Activated naive CD8-positive, alpha-beta T cell treated with anti-CD3 and anti-CD28 coated beads, Interleukin-2, amount 50 U/mL, for 24 hours (primary cell): ENCODE results near the gene R3HDM1.
A peak's percentile ranks its signal among the peaks of the same experiment; 100 is the strongest.
"Not testable (repeated sequence)": the region's sequence is repeated elsewhere in the genome, so short reads cannot be mapped to it uniquely, and the experiment has no call there.

Source experiments
- ATAC-seq: fragments of 150-1000 bp; cut with Tn5 transposase; one replicate; pipeline ENCODE4 v1.10.0; 2021
- DNase-seq: peaks from one replicate; pipeline ENCODE4 v3.0.0; 2021
- H3K27ac Mint-ChIP-seq: one replicate; pipeline ENCODE4 v1.8.0; 2021; ENCODE audit warnings: mild to moderate bottlenecking, mixed read lengths
- H3K27me3 Mint-ChIP-seq: one replicate; pipeline ENCODE4 v1.8.0; 2021; ENCODE audit warnings: mixed read lengths
- H3K36me3 Mint-ChIP-seq: one replicate; pipeline ENCODE4 v1.8.0; 2021; ENCODE audit warnings: low read depth, mixed read lengths
- H3K4me1 Mint-ChIP-seq: one replicate; pipeline ENCODE4 v1.8.0; 2021; ENCODE audit warnings: mixed read lengths
- H3K4me3 Mint-ChIP-seq: one replicate; pipeline ENCODE4 v1.8.0; 2021; ENCODE audit warnings: mild to moderate bottlenecking, moderate library complexity, mixed read lengths
- H3K9me3 Mint-ChIP-seq: one replicate; pipeline ENCODE4 v1.8.0; 2021; ENCODE audit warnings: mixed read lengths

R3HDM1 gene

DNA sequence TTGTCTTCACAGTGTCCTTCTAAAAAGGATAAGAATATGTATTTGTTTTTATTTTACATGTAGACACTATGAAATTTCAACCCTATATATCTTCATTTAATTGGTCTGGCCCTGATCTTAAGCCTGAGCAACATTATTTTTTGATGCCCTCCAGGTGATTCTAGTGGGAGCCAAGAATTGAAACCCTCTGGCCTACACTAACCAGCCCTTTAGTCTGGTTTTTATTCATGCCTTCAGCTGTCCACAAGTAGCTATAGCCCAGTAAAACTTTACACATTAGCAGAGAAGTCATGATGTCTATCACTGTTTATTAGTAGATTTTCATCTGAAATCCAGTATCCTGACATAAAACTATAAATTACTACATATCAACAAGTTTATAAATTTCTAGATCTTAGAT is 157.7 kb downstream of the R3HDM1 start:
- Mint-ChIP-seq H3K4me1 (peaks cover 27% of the 10 kb centered on the region), H3K4me3 (no peak overlapping the region), H3K9me3 (no peaks in the 10 kb centered on the region), H3K36me3 (peaks cover 32% of the 10 kb centered on the region), H3K27ac (no peak overlapping the region), H3K27me3 (no peaks in the 10 kb centered on the region)
- DNase-seq (no peak), ATAC-seq (no peak)

DNA sequence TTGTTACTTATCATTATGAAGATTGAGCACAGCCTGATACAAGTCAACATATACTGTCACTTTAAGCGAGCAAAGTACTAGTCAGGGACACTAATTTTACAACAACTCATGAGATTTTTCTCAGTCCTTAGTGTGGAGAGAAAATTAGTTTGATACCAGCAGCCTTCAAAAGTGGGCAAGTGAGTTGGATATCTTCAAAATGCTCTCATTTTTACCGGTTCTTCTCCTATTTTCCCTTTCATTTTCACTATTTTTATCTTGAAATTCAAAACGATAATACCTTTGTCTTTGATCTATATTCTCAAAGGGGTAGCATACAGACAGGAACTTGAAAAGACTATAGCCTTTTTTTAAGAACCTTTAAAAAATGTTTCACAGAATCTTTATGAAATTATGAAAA is 158.4 kb downstream of the R3HDM1 start:
- H3K4me1 Mint-ChIP-seq = peaks cover 27% of the 10 kb centered on the region

DNA sequence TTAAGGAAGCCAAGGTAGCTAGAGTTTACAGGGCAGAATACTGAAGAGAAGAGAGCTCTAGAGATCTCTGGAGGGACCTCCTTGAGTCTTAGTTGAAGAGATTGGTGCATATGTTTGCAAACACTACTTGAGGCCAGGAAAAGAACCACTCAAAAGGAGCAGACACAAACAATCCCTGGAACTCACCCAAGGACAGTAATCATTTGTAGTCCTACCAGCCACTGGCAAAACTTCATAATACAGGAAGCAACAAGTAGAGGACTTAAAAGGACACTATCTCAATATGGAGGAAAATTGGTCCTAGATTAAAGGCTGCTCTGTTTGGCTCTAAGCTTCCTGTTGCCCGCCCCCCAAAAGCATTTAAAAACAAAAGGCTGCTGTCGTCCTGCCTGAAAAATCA is 163.4 kb downstream of the R3HDM1 start:
- DNase-seq = no peak
- H3K27me3 Mint-ChIP-seq = no peaks in the 10 kb centered on the region
- H3K36me3 Mint-ChIP-seq = peaks cover 24% of the 10 kb centered on the region
- peaks cover 13% of the 10 kb centered on the region for H3K4me1 Mint-ChIP-seq
- H3K4me3 Mint-ChIP-seq = no peak overlapping the region
- H3K9me3 Mint-ChIP-seq = no peaks in the 10 kb centered on the region
- no peak for ATAC-seq
- H3K27ac Mint-ChIP-seq = no peak overlapping the region

More for the DNA sequence above, 158.4 kb downstream of the R3HDM1 start:
- Mint-ChIP-seq H3K36me3 (peaks cover 33% of the 10 kb centered on the region), H3K4me3 (peak overlapping the region; percentile 48), H3K9me3 (no peaks in the 10 kb centered on the region), H3K27ac (peak overlapping the region; percentile 54), H3K27me3 (no peaks in the 10 kb centered on the region)
- DNase-seq = no peak
- no peak for ATAC-seq

DNA sequence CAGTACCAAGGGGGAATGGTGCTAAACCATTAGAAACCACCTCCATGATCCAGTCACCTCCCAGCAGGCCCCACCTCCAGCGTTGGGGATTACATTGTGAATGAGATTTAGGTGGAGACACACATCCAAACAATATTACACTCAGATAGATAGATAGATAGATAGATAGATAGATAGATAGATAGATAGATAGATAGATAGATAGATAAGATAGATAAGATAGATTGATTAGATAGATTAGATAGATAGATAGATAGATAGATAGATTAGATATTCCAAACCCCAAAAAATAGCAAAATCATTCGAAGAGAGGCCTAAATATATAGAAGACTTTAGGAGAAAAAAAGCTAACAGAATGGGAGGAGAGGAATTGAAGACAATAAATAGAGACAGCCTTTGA is 167.6 kb downstream of the R3HDM1 start:
- Mint-ChIP-seq H3K4me3 (no peak overlapping the region), H3K36me3 (peaks cover 14% of the 10 kb centered on the region), H3K27me3 (no peaks in the 10 kb centered on the region), H3K4me1 (peaks cover 2% of the 10 kb centered on the region), H3K27ac (no peak overlapping the region), H3K9me3 (no peaks in the 10 kb centered on the region)
- DNase-seq (no peak), ATAC-seq (no peak)

DNA sequence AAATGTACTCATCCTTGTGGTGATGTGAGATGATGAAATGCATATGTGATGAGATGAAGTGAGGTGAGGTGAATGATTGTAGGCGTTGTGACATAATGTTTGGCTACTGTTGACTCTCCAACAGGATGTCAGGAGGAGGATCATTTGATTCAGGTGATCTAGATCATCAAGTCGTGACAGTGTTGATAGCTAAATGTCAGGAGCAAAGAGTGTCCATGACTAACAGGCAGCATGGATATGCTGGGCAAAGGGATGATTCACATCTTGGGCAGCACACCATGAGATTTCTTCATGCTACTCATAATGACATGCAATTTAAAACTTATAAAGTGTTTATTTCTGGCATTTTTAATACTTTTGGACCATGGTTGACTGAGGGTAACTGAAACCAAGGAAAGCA is 170.2 kb downstream of the R3HDM1 start:
- Mint-ChIP-seq H3K27me3 (no peaks in the 10 kb centered on the region), H3K27ac (no peak overlapping the region), H3K9me3 (no peaks in the 10 kb centered on the region), H3K4me1 (peaks cover 2% of the 10 kb centered on the region), H3K36me3 (no peaks in the 10 kb centered on the region), H3K4me3 (no peak overlapping the region)
- no peak for DNase-seq
- ATAC-seq = peak; percentile 61

DNA sequence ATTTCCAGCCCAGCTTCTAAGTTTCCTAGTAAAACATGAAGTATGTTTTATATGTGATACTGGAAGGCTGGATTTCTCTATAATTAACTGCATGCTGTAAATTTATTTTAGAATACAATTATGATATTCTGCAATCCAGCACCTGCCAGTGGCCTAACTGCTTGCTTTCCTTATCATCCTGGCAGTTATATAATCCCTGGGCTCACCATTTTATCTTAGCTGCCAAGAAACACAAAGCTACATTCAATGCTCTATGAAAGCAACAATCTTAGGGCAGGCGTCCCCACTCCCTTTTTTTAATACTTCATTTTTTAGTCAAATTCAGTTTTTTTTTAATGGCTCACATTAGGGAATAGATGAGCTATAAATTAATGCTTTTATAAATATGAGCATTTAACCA is 172.0 kb downstream of the R3HDM1 start:
- no peaks in the 10 kb centered on the region for H3K9me3 Mint-ChIP-seq
- DNase-seq (no peak), ATAC-seq (no peak)
- no peak overlapping the region for H3K27ac Mint-ChIP-seq
- H3K27me3 Mint-ChIP-seq = no peaks in the 10 kb centered on the region
- H3K4me3 Mint-ChIP-seq = no peak overlapping the region
- no peaks in the 10 kb centered on the region for H3K36me3 Mint-ChIP-seq
- peaks cover 2% of the 10 kb centered on the region for H3K4me1 Mint-ChIP-seq

DNA sequence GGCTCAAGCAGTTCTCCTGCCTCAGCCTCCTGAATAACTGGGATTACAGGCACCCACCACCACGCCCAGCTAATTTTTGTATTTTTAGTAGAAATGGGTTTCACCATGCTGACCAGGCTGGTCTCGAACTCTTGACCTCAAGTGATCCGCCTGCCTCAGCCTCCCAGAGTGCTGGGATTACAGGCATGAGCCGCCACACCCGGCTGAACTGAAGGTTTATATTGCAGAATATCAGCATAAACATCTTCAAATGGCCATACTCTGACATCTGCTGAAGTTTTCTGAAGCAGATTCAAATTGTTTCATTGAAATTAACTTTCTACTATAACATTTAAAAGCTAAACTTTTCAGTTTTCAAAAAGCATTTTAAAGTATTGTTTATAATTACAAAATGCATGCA is 172.8 kb downstream of the R3HDM1 start:
- not testable (repeated sequence) for H3K4me1 Mint-ChIP-seq, H3K9me3 Mint-ChIP-seq, ATAC-seq, H3K36me3 Mint-ChIP-seq, H3K4me3 Mint-ChIP-seq, DNase-seq, H3K27me3 Mint-ChIP-seq, H3K27ac Mint-ChIP-seq

DNA sequence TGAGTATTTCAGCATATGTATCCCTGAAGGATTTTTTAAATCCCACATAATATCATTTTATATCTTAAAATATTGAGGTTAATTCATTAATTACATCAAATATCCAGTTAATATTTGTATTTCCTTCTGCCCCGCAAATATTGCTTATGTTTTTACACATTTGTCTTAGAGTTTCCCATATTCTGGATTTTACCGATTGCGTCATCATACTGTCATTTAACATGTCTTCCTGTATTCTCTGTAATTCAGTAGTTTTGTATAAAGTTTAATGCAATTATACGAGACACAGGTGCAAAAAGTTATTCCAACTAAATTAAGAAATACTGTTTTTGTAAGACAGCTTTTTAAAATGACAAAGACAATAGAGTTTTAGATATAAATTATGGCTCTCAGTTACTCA is 176.9 kb downstream of the R3HDM1 start:
- no peak overlapping the region for H3K4me3 Mint-ChIP-seq
- DNase-seq = no peak
- H3K27ac Mint-ChIP-seq = no peak overlapping the region
- no peaks in the 10 kb centered on the region for H3K27me3 Mint-ChIP-seq
- no peak for ATAC-seq
- no peaks in the 10 kb centered on the region for H3K4me1 Mint-ChIP-seq
- H3K9me3 Mint-ChIP-seq = no peaks in the 10 kb centered on the region
- peaks cover 12% of the 10 kb centered on the region for H3K36me3 Mint-ChIP-seq

DNA sequence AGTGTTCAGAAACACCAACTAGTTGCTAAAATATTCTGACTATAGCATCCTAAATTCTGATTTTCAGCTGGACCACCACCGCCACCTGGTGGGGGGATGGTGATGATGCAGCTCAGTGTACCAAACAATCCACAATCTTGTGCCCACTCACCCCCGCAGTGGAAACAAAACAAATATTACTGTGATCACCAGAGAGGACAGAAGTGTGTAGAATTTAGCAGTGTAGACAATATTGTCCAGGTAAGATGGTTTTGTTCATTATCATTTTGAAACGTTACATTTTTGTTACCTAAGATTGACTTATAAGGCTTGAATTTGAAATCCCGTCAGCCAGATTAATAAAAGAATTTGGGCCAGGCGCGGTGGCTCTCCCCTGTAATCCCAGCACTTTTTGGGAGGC is 178.7 kb downstream of the R3HDM1 start:
- Mint-ChIP-seq H3K27me3 (no peaks in the 10 kb centered on the region), H3K4me3 (no peak overlapping the region), H3K36me3 (peaks cover 21% of the 10 kb centered on the region), H3K9me3 (no peaks in the 10 kb centered on the region), H3K27ac (no peak overlapping the region), H3K4me1 (no peaks in the 10 kb centered on the region)
- ATAC-seq (peak; percentile 59), DNase-seq (peak; percentile 76)

DNA sequence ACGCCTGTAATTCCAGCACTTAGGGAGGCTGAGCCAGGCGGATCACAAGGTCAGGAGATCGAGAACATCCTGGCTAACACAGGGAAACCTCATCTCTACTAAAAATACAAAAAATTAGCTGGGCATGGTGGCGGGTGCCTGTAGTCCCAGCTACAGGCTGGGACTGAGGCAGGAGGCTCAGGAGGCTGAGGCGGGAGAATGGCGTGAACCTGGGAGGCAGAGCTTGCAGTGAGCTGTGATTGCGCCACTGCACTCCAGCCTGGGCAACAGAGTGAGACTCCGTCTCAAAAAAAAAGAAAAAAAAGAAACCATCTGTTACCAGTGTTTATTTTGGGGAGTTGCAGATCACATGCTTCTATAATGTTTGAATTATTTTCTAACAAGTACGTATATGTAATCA is 183.8 kb downstream of the R3HDM1 start:
- not testable (repeated sequence) for DNase-seq, H3K27me3 Mint-ChIP-seq, H3K4me1 Mint-ChIP-seq, H3K27ac Mint-ChIP-seq, H3K9me3 Mint-ChIP-seq, H3K4me3 Mint-ChIP-seq, ATAC-seq
- peaks cover 24% of the 10 kb centered on the region for H3K36me3 Mint-ChIP-seq

DNA sequence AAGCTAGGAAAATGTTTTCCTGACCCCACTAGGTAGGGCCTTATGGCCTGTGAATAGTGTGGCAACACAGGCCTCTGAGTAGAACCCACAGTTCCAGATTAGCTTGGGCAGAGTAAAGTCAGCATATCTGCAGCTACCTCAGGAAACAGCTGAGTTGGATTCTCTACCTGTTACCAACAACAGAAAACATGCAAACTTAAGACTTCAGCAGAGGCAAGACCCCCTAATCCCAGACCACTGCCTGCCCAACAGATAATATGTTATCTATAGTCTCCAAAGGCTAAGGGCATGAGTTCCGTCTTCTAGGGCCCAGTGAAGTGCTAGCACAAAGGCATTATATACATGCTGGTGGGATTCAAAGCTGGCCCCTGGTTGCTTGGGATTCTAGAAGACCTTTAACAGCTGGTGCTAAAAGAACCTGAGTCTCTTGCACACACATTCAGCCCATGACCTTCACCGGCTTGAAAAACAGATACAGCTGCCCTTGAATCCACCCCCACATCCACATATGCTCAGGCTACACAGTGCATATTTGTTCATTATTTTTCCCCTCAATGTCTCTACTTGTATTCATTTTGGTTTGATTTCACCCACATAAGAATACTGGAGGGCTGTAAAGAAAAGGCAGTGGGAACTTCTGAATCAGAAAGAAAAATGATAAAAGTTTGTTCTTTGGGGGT is 196.9 kb downstream of the R3HDM1 start:
- no peaks in the 10 kb centered on the region for H3K27me3 Mint-ChIP-seq
- H3K36me3 Mint-ChIP-seq = peaks cover 15% of the 10 kb centered on the region
- H3K4me3 Mint-ChIP-seq = no peak overlapping the region
- ATAC-seq = no peak
- peaks cover 8% of the 10 kb centered on the region for H3K4me1 Mint-ChIP-seq
- H3K27ac Mint-ChIP-seq = no peak overlapping the region
- no peaks in the 10 kb centered on the region for H3K9me3 Mint-ChIP-seq
- no peak for DNase-seq

DNA sequence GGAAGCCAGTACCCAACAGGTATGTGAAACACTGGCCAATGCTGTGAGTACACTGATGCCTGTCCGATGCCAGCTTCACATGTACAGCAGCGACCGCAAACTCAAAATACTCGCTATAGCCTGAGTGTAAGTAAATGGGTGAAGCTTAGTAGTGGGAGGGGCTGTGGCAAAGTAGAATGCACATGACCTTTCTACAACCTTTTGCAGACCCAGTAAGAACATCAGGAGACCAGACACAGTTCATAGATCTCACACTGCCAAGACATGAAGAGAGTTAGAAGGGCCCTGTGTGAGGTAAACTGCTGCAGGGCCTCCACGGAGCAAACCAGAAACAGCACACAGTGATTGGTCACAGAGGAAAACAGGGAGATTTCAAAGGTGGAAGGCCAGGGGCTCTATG is 201.3 kb downstream of the R3HDM1 start:
- H3K4me1 Mint-ChIP-seq = peaks cover 15% of the 10 kb centered on the region
- DNase-seq = no peak
- H3K9me3 Mint-ChIP-seq = no peaks in the 10 kb centered on the region
- no peak overlapping the region for H3K4me3 Mint-ChIP-seq
- H3K36me3 Mint-ChIP-seq = peaks cover 2% of the 10 kb centered on the region
- no peaks in the 10 kb centered on the region for H3K27me3 Mint-ChIP-seq
- H3K27ac Mint-ChIP-seq = peak overlapping the region; percentile 3
- peak; percentile 81 for ATAC-seq

DNA sequence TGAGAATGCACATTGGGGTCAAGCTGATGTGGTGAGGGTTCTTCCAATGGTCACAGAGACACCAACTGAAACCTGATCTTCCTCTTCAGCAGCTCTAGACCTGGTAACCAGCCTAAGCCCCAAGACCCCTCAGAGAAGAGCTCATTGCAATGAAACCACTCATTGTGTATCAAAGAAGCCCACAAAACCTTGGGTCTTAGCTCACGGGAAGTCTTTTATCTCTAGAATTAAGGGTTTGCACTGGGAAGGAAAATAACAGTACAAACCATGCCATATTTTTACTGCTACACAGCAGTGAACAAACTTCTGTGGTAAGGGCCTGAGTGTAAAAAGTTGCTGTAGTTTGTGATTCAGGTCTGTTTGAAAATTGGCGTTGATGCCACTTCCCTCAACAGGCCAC is 201.8 kb downstream of the R3HDM1 start:
- Mint-ChIP-seq H3K4me3 (no peak overlapping the region), H3K9me3 (no peaks in the 10 kb centered on the region), H3K27me3 (no peaks in the 10 kb centered on the region), H3K36me3 (no peaks in the 10 kb centered on the region), H3K4me1 (peaks cover 15% of the 10 kb centered on the region), H3K27ac (no peak overlapping the region)
- DNase-seq = no peak
- ATAC-seq = no peak

DNA sequence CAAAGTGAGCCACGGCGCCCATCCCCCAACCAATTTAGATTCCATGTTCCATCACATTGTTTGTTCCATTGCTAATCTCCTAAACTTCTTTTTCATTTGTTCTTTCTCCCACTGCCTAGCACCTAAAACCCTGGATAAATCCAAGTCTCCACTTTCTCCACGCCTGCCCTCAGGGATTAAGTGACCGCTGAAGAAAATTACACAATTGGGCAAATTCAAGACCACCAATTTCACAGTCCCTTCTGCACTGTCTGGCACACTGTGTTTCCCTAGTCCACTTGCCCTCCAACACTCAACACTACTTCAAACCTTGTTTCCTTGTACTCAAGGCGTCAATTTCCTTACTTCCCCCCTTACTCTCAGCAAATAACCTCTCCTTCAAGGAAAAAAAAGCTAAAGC is 205.3 kb downstream of the R3HDM1 start:
- no peak overlapping the region for H3K4me3 Mint-ChIP-seq
- H3K27me3 Mint-ChIP-seq = no peaks in the 10 kb centered on the region
- H3K36me3 Mint-ChIP-seq = no peaks in the 10 kb centered on the region
- H3K9me3 Mint-ChIP-seq = peaks cover 4% of the 10 kb centered on the region
- H3K27ac Mint-ChIP-seq = no peak overlapping the region
- ATAC-seq (no peak), DNase-seq (no peak)
- H3K4me1 Mint-ChIP-seq = peaks cover 17% of the 10 kb centered on the region

DNA sequence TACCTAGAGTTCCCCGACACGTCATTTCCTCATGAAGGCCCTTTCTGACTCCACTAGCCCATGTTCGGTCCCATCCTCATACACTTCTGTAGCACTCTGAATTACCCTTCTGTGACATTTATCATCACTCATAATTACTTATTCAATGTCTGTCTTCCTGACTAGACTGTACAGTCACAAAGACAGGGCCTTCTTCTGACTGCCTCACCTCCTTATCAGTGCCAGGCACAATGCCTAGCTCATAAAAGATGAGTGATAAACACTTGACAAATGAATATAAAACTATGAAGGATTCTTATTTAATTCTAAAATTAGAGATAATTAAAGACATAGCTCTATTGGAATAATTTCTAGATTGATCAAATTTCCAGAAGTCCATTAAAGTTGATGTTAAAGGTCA is 208.9 kb downstream of the R3HDM1 start:
- Mint-ChIP-seq H3K4me1 (peaks cover 26% of the 10 kb centered on the region), H3K36me3 (peaks cover 7% of the 10 kb centered on the region), H3K9me3 (peaks cover 4% of the 10 kb centered on the region), H3K4me3 (no peak overlapping the region), H3K27ac (no peak overlapping the region), H3K27me3 (no peaks in the 10 kb centered on the region)
- DNase-seq = no peak
- no peak for ATAC-seq

DNA sequence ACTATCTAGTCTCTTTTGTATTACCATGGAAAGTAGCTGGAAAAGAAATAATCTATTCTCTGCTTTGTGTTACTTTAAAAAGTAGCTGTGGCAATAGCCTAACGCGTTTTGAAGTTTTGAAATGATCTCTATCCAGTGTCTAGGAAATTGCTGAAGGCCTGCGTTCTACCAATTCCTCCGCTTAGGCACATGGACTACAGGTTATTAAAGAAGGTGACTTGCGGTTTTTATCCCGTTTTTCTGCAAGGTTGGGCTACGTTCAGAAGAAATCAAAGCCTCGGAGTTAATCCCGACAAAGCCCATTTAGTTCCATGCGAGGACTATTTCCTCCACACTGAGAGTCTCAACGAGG is 209.7 kb downstream of the R3HDM1 start:
- H3K9me3 Mint-ChIP-seq = peaks cover 4% of the 10 kb centered on the region
- peak overlapping the region; percentile 99 for H3K4me3 Mint-ChIP-seq
- ATAC-seq (no peak), DNase-seq (no peak)
- no peaks in the 10 kb centered on the region for H3K27me3 Mint-ChIP-seq
- H3K36me3 Mint-ChIP-seq = peaks cover 12% of the 10 kb centered on the region
- peak overlapping the region; percentile 85 for H3K27ac Mint-ChIP-seq
- peaks cover 31% of the 10 kb centered on the region for H3K4me1 Mint-ChIP-seq
